NB4 (cell line): ENCODE measurements around the gene TNFSF15.

ENCODE experiments used
- POLR2A ChIP-seq: IDR thresholded peaks from 2 replicates; pipeline ENCODE4 v1.6.1; 2011; ENCODE audit warnings: mild to moderate bottlenecking; ENCODE audit not compliant: insufficient read length; ENCODE audit errors: extremely low read depth
- TF ChIP-seq, protein P1 (sequence below): IDR thresholded peaks from one replicate; pipeline ENCODE4 v1.5.1; 2012; ENCODE audit warnings: low read depth, low read length

GRCh38 chr9:114787781-114788498 is 17.9 kb downstream of the TNFSF15 start:
- TF ChIP-seq, protein P1, sequence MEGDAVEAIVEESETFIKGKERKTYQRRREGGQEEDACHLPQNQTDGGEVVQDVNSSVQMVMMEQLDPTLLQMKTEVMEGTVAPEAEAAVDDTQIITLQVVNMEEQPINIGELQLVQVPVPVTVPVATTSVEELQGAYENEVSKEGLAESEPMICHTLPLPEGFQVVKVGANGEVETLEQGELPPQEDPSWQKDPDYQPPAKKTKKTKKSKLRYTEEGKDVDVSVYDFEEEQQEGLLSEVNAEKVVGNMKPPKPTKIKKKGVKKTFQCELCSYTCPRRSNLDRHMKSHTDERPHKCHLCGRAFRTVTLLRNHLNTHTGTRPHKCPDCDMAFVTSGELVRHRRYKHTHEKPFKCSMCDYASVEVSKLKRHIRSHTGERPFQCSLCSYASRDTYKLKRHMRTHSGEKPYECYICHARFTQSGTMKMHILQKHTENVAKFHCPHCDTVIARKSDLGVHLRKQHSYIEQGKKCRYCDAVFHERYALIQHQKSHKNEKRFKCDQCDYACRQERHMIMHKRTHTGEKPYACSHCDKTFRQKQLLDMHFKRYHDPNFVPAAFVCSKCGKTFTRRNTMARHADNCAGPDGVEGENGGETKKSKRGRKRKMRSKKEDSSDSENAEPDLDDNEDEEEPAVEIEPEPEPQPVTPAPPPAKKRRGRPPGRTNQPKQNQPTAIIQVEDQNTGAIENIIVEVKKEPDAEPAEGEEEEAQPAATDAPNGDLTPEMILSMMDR = no peak
- TF ChIP-seq POLR2A = no peak
